ENCODE measurements around the gene GM2A. TPM values are rescaled to one million over a fixed set of nuclear protein-coding genes. Genes with fewer than 3 reads are reported as not detected.

The GM2A gene
- total and polyA plus RNA-seq, 12 donors = 15.5 to 81.3 (median 53.9) TPM

GRCh38 chr5:151259931-151260330, 6.9 kb downstream of the GM2A start:
- intact Hi-C loops (cut with DNase I) = no loop called here
- Histone ChIP-seq H3K4me1 (replicated peaks in 1 of 2) (peaks cover 12 to 14% of the 10 kb centered on the region in 2 donors), H3K27ac (no peak overlapping the region), H3K27me3 (no peaks in the 10 kb centered on the region), H3K4me3 (no peak overlapping the region), H3K36me3 (replicated peaks in 1 of 2) (peaks cover 0 to 12% of the 10 kb centered on the region in 2 donors), H3K9me3 (replicated peaks in 1 of 3) (no peaks in the 10 kb centered on the region)
- WGBS, 4 donors = 95 to 98% (median 97%) methylated on average over 4 of the region's 4 CpGs
- no peak for DNase-seq
- TF ChIP-seq CTCF (IDR thresholded peaks at IDR 0.05) (no peak), POLR2A (IDR thresholded peaks at IDR 0.05) (no peak)

GRCh38 chr5:151262532-151262931, 9.5 kb downstream of the GM2A start:
- TF ChIP-seq CTCF (IDR thresholded peaks at IDR 0.05) (no peak), POLR2A (IDR thresholded peaks at IDR 0.05) (no peak)

GRCh38 chr5:151264113-151264512, 11.1 kb downstream of the GM2A start:
- WGBS, 4 donors = 79 to 86% (median 83%) methylated on average over 1 of the region's 1 CpG
- TF ChIP-seq POLR2A (IDR thresholded peaks at IDR 0.05) = no peak
- TF ChIP-seq CTCF (IDR thresholded peaks at IDR 0.05) = no peak
- no peak overlapping the region for H3K4me3 ChIP-seq
- H3K27ac ChIP-seq = no peak overlapping the region
- DNase-seq = no peak
- intact Hi-C loops (cut with DNase I) = no loop called here
- H3K9me3 ChIP-seq (replicated peaks in 1 of 3) = no peaks in the 10 kb centered on the region
- no peaks in the 10 kb centered on the region for H3K4me1 ChIP-seq (replicated peaks in 1 of 2)
- no peaks in the 10 kb centered on the region for H3K27me3 ChIP-seq
- peaks cover 0 to 30% of the 10 kb centered on the region in 2 donors for H3K36me3 ChIP-seq (replicated peaks in 1 of 2)

More at GRCh38 chr5:151262532-151262931, 9.5 kb downstream of the GM2A start:
- H3K4me1 ChIP-seq (replicated peaks in 1 of 2) = no peaks in the 10 kb centered on the region
- H3K27me3 ChIP-seq = no peaks in the 10 kb centered on the region
- H3K27ac ChIP-seq = no peak overlapping the region
- WGBS, 4 donors = 94 to 100% (median 99%) methylated on average over 3 of the region's 3 CpGs
- DNase-seq = no peak
- peaks cover 0 to 25% of the 10 kb centered on the region in 2 donors for H3K36me3 ChIP-seq (replicated peaks in 1 of 2)
- no peak overlapping the region for H3K4me3 ChIP-seq
- intact Hi-C loops (cut with DNase I) = no loop called here
- no peaks in the 10 kb centered on the region for H3K9me3 ChIP-seq (replicated peaks in 1 of 3)

GRCh38 chr5:151267491-151268260, 14.7 kb downstream of the GM2A start:
- DNase-seq = no peak
- Histone ChIP-seq H3K9me3 (replicated peaks in 1 of 3) (no peaks in the 10 kb centered on the region), H3K27me3 (no peaks in the 10 kb centered on the region), H3K27ac (no peak overlapping the region), H3K36me3 (replicated peaks in 1 of 2) (peaks cover 0 to 22% of the 10 kb centered on the region in 2 donors), H3K4me1 (replicated peaks in 1 of 2) (no peaks in the 10 kb centered on the region), H3K4me3 (no peak overlapping the region)
- TF ChIP-seq POLR2A (IDR thresholded peaks at IDR 0.05) = no peak
- TF ChIP-seq CTCF (IDR thresholded peaks at IDR 0.05) = no peak
- WGBS, 4 donors = 89 to 95% (median 94%) methylated on average over 11 of the region's 11 CpGs
- intact Hi-C loops (cut with DNase I) = no loop called here
